NCI-H1105 treated with DMSO at 0.1 percent for 48 hours (cell line): ENCODE measurements around the gene EP400.

Experiments used
- DNase-seq: peaks from one replicate; lab custom pipeline; 2025; lab: John Stamatoyannopoulos, UW

The EP400 gene

DNA sequence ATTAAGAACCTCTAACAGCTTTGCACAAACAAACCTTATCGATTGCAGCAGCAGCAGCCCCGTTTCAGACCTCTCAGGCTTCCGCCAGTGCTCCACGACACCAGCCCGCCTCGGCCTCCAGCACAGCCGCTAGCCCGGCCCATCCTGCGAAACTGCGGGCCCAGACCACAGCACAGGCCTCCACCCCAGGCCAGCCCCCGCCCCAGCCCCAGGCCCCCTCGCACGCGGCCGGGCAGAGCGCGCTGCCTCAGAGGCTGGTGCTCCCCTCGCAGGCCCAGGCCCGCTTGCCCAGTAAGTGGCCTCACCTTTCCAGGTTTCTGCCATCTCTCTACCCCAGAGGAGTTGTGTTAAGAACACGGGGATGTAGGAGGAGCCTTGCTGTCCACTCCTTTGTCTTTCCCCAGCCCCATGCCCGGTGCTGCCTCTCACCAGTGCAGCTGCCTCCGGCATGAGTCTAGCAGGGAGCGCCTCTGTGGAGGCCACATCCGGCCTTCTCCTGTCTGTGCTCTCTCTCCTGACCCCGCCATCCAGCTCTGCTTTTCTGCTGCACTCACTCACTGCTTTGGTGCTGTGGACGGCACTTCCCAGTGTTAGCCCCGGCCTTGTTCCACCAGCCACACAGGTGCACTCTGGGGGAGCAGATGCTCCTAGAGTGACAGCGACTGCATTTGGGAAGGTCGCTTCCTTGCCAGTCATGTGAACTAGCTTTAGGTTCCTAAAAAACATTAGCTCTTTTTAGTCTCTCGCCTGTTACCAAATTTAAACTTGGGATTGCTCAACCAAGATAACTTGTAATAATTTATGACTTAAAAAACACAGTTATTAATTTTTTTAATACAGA, 71.5 kb downstream of the EP400 start:
- DNase-seq: no peak

DNA sequence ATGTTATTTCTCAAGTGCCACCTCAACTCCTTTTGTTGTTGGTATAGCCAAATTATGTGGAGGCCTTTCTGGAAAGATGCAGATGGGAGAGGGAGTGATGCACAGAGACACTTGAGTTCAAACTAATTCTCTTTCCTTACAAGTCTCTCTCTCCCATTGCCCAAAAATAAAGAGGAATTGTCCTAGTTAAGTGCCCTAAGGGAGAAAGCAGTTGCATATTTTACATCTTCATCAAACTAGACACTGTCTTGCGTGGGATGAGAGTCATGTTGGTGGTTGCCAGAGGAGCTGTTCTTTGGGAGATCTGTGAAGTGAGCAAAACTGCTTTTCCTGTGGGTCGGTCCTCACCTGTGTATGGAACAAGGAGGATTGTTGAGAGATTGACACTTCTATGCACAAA, 72.2 kb downstream of the EP400 start:
- DNase-seq: no peak

DNA sequence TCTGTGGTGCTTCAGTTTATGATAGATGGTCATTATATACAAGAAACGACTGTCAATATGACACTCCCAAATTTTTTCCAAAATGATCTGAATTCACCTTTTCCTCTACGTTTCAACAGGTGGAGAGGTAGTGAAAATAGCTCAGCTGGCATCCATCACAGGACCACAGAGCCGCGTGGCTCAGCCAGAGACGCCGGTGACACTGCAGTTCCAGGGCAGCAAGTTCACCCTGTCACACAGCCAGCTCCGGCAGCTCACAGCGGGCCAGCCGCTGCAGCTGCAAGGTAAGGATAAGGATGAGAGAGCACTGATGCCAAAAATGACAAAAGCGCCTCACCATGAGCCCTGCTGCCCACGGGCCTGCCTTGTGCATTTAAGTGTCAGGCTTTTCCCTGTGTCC, 73.9 kb downstream of the EP400 start:
- no peak for DNase-seq

GRCh38 chr12:132024758-132025157, 75.0 kb downstream of the EP400 start:
- no peak for DNase-seq

- no peak for DNase-seq
These were observed 75.8 kb downstream of the EP400 start for GRCh38 chr12:132025526-132025925.

GRCh38 chr12:132026061-132026795, 76.5 kb downstream of the EP400 start:
- no peak for DNase-seq

GRCh38 chr12:132026796-132027500, 77.2 kb downstream of the EP400 start:
- DNase-seq: no peak

DNA sequence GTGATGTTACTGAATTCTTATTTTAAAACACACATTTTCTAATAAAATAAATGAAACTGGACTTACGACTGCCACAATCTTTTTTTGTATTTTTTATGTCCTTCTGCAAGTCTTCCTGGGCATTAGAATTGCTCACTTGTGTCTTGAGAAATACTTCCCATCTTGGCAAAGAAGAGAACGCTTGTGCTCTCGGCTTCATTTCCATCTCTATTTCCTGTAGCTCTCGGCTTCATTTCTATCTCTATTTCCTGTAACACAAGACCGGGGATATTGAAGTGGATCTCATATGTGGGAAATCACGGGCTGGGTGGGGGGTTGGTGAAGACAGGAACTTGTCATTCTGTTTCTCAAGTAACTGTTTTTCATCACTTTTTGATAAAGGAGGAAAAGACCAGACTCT, 77.9 kb downstream of the EP400 start:
- DNase-seq: no peak

DNA sequence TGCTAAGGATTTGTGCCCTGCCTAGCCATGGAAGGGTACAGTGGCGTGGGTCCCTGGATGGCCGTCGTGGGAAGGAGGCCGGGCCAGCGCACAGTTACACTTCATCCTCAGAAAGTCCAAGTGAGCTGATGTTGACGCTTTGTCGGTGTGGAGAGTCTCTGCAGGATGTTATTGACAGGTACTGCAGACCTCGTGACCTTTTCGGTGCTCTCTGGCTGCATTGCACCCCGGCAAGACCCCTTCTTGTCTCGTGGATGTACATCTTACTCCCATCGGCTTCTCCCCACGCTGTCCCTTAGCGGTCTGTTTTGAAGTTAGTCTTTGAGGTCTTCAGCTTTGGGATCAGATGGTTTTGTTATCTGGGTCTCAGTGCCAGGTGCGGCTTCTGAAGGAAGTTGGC, 78.4 kb downstream of the EP400 start:
- DNase-seq: no peak

DNA sequence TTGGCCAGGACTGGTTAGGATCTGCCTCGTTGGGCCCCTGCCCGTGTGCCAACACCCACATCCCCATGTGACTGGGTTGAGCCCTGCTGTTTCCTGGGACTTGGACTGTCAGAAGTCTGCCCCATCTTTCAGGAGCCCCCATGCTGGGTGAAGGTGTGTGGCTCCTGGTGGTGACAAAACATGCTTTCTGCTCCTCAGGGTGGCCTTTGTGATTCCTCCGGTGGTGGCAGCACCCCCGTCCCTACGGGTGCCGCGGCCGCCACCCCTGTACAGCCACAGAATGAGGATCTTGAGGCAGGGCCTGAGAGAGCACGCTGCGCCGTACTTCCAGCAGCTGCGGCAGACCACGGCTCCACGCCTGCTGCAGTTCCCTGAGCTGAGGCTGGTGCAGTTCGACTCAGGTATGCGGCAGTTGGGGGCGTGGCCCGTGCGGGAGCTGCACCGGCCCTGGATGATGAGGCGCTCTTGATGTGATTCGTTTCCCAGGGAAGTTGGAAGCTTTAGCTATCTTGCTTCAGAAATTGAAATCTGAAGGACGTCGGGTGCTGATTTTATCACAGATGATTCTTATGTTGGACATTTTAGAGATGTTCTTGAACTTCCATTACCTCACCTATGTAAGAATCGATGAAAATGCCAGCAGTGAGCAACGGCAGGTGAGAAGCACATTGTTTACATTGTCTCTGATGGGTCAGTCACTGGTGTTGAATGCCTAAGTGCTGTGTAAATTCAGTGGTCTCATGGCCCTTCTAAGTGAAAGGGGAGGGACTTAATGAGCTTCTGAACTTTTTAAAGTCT, 80.0 kb downstream of the EP400 start:
- no peak for DNase-seq

- DNase-seq: no peak
These were observed 80.8 kb downstream of the EP400 start for GRCh38 chr12:132030367-132031038.

- DNase-seq: no peak
These were observed 83.9 kb downstream of the EP400 start for GRCh38 chr12:132033627-132034026.

- DNase-seq: no peak
These were observed 86.4 kb downstream of the EP400 start for GRCh38 chr12:132036063-132036683.

GRCh38 chr12:132040906-132041606, 91.3 kb downstream of the EP400 start:
- DNase-seq: no peak

- DNase-seq: no peak
These were observed 93.5 kb downstream of the EP400 start for GRCh38 chr12:132043216-132043615.

GRCh38 chr12:132043770-132044467, 94.2 kb downstream of the EP400 start:
- no peak for DNase-seq

DNA sequence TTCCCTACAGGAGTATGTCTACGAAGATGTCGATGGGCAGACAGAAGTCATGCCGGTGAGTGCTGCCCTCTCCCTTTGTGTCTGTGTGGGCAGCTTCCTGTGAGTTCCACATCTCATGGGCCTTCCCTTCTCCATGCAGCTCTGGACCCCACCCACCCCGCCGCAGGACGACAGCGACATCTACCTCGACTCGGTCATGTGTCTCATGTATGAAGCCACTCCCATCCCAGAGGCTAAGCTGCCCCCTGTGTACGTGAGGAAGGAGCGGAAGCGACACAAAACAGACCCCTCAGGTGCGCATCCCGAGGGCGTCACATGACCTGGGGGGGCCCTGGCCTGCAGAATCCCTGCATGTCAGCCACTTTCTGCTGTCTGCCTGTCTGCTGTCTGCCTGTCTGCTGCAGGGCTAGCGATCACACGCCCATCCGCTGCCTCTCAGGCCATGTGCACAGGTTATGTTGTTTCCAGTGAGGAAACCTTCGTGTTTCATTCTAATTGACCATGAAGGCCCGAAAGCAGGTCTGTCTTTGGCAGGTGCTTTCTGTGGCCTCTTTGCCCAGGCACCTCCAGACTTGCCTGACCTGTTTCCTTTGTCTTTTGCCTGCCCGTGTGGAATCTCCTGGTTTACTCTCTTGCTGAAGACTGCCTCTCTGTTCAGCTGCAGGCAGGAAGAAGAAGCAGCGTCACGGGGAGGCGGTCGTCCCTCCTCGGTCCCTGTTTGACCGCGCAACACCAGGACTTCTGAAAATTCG, 95.1 kb downstream of the EP400 start:
- no peak for DNase-seq

- no peak for DNase-seq
These were observed 96.0 kb downstream of the EP400 start for GRCh38 chr12:132045751-132046150.

- DNase-seq: no peak
These were observed 96.8 kb downstream of the EP400 start for GRCh38 chr12:132046561-132046960.
